ENCODE data around the gene CHST11.

The CHST11 gene

GRCh38 chr12:104695453-104696148 lies 238.9 kb downstream of the CHST11 start:
- DNase-seq (ENCODE audit: low spot score) = peak; percentile 59
- TF ChIP-seq CTCF (IDR thresholded peaks at IDR 0.05; ENCODE audit: borderline replicate concordance, control extremely low read depth, extremely low read depth, insufficient read depth, missing control alignments) = no peak
- in situ Hi-C loops (cut with MboI; ENCODE audit: low sequenced_read_pairs, unreplicated experiment) = loop anchor here (25.0 kb wide), 1 partner anchor 367 kb away; no protein-coding TSS in a partner anchor

GRCh38 chr12:104697186-104697585 lies 240.4 kb downstream of the CHST11 start:
- in situ Hi-C loops (cut with MboI; ENCODE audit: low sequenced_read_pairs, unreplicated experiment) = loop anchor here (25.0 kb wide), 1 partner anchor 365 kb away; no protein-coding TSS in a partner anchor
- TF ChIP-seq CTCF (IDR thresholded peaks at IDR 0.05; ENCODE audit: borderline replicate concordance, control extremely low read depth, extremely low read depth, insufficient read depth, missing control alignments) = no peak
- no peak for DNase-seq (ENCODE audit: low spot score)

- in situ Hi-C loops (cut with MboI; ENCODE audit: low sequenced_read_pairs, unreplicated experiment) = loop anchor here (25.0 kb wide), 1 partner anchor 363 kb away; no protein-coding TSS in a partner anchor
- no peak for TF ChIP-seq CTCF (IDR thresholded peaks at IDR 0.05; ENCODE audit: borderline replicate concordance, control extremely low read depth, extremely low read depth, insufficient read depth, missing control alignments)
- DNase-seq (ENCODE audit: low spot score) = no peak
Observed at GRCh38 chr12:104698871-104699270, 242.1 kb downstream of the CHST11 start.

GRCh38 chr12:104699489-104700190 lies 242.9 kb downstream of the CHST11 start:
- in situ Hi-C loops (cut with MboI; ENCODE audit: low sequenced_read_pairs, unreplicated experiment) = loop anchor here (25.0 kb wide), 1 partner anchor 363 kb away; no protein-coding TSS in a partner anchor
- DNase-seq (ENCODE audit: low spot score) = peak; percentile 52
- TF ChIP-seq CTCF (IDR thresholded peaks at IDR 0.05; ENCODE audit: borderline replicate concordance, control extremely low read depth, extremely low read depth, insufficient read depth, missing control alignments) = peak; percentile 6

- DNase-seq (ENCODE audit: low spot score) = no peak
- TF ChIP-seq CTCF (IDR thresholded peaks at IDR 0.05; ENCODE audit: borderline replicate concordance, control extremely low read depth, extremely low read depth, insufficient read depth, missing control alignments) = no peak
- in situ Hi-C loops (cut with MboI; ENCODE audit: low sequenced_read_pairs, unreplicated experiment) = no loop called here
Observed at GRCh38 chr12:104700324-104700723, 243.6 kb downstream of the CHST11 start.

- DNase-seq (ENCODE audit: low spot score) = no peak
Observed at GRCh38 chr12:104701301-104701700, 244.6 kb downstream of the CHST11 start.

More at GRCh38 chr12:104701301-104701700, 244.6 kb downstream of the CHST11 start:
- in situ Hi-C loops (cut with MboI; ENCODE audit: low sequenced_read_pairs, unreplicated experiment) = no loop called here
- no peak for TF ChIP-seq CTCF (IDR thresholded peaks at IDR 0.05; ENCODE audit: borderline replicate concordance, control extremely low read depth, extremely low read depth, insufficient read depth, missing control alignments)
